Measurements from ENCODE around the gene RBMY1F. TPM values are rescaled to one million over a fixed set of nuclear protein-coding genes. Genes with fewer than 3 reads are reported as not detected.
"Not testable (repeated sequence)": the region's sequence is repeated elsewhere in the genome, so short reads cannot be mapped to it uniquely, and the experiment has no call there.

The RBMY1F gene
- total RNA-seq = not detected

GRCh38 chrY:22182823-22183222, at the start of gene RBMY1F:
RBMY1F (minus strand) TSS chrY:22182923; CDS start chrY:22180969, 1,954 bp downstream.
- H3K4me1 ChIP-seq (ENCODE audit: insufficient read depth, low read length); H3K27me3 ChIP-seq (ENCODE audit: insufficient read depth, low read length); H3K4me3 ChIP-seq (ENCODE audit: low read length); H3K9me3 ChIP-seq (ENCODE audit: low read depth, low read length): not testable (repeated sequence)

- not testable (repeated sequence) for H3K4me1 ChIP-seq (ENCODE audit: insufficient read depth, low read length); H3K4me3 ChIP-seq (ENCODE audit: low read length); H3K27me3 ChIP-seq (ENCODE audit: insufficient read depth, low read length)
These were observed 31.6 kb downstream of the RBMY1F start for GRCh38 chrY:22151144-22151543.

DNA sequence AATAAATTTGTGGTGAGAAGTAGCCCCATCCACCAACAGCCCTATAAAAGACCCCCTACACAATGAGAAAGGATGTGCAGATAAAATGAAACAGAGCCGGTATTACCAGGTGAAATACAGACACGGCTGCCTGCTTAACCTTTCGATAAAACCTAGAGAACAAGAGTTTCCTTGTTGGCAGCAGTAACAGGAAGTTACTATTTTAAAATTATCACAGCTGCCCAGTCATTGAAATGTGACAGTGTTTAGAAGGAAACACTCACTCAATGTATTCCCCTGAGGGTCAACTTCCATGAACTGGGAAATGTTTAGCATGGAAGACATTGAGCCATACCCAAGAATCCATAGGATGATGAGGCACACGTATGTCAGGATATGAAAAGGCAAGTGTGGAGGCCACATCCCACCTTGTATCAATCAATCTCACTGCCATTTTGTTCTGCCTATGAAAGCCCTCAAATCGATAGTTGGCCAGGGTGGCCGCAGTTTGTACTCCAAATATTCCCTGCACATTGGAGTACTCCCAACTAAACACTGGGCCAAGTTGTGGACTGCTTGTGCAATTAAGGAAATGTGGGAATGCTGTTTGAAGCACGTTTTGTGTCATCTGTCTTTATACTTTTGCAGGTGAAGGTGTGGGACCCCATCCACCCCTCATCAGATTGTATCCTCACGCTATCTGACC, 41.6 kb downstream of the RBMY1F start:
- H3K4me3 ChIP-seq (ENCODE audit: low read length); H3K9me3 ChIP-seq (ENCODE audit: low read depth, low read length); H3K4me1 ChIP-seq (ENCODE audit: insufficient read depth, low read length); H3K27me3 ChIP-seq (ENCODE audit: insufficient read depth, low read length): not testable (repeated sequence)

More at GRCh38 chrY:22151144-22151543, 31.6 kb downstream of the RBMY1F start:
- not testable (repeated sequence) for H3K9me3 ChIP-seq (ENCODE audit: low read depth, low read length)

DNA sequence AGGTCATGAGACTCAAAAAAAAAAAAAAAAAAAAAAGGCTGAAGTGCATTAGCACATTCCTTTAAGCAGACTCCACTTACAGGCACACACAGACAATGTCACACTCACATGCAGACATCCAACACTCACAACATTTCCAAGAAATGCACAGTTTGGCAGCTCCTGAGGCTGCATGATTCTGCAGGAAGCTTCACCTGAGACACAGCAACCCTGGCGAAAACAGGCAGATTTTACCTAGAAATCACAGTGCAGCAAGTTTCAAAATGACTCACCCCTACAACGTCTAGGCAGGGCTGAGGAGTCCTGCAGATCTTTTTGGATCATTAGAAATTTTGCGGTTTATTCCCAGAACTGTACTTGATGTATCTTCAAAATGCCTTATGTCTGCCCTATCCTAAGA, 48.0 kb downstream of the RBMY1F start:
- not testable (repeated sequence) for H3K4me1 ChIP-seq (ENCODE audit: insufficient read depth, low read length); H3K27me3 ChIP-seq (ENCODE audit: insufficient read depth, low read length); H3K9me3 ChIP-seq (ENCODE audit: low read depth, low read length); H3K4me3 ChIP-seq (ENCODE audit: low read length)

DNA sequence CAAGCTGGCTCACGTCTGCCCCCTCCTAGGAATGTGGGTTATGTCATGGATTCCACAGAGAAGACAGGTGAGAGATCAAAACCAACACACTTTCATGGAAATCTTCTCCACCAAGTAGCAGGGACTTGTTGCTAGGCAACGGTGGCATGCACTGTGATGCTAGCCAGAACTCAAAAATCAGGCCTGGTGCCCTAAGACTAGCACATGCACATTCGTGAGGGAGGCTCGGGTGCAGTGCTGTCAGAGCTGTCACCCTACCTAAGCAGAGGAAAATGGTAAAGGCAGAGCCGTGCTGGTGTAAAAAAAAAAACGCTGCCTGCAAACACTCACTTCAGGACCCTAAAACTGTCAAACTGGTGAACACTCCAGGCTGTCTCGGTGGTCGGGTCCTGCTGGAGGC, 52.2 kb downstream of the RBMY1F start:
- H3K4me3 ChIP-seq (ENCODE audit: low read length); H3K4me1 ChIP-seq (ENCODE audit: insufficient read depth, low read length); H3K9me3 ChIP-seq (ENCODE audit: low read depth, low read length); H3K27me3 ChIP-seq (ENCODE audit: insufficient read depth, low read length): not testable (repeated sequence)

Other genes with a start within 250 kb of the RBMY1F start
- gene RBMY1J, start 220.5 kb upstream of the RBMY1F start, total RNA-seq = not detected

Data from mononuclear cell (primary cell).